Pancreas (tissue), 10 donors: ENCODE results near the gene ERVMER34-1. TPM values are rescaled to one million over a fixed set of nuclear protein-coding genes. Genes with fewer than 3 reads are reported as not detected.

Experiments
- ATAC-seq, 4 donors: fragments of 200-7000 bp; cut with Tn5 transposase; one replicate each; pipeline versions ENCODE4 v1.8.0 to v1.9.1; 2020; ENCODE audit warnings: mild to moderate bottlenecking in 4 of 4, moderate library complexity in 4 of 4
- DNase-seq, 6 donors: peaks; one replicate each; pipeline ENCODE4 v3.0.0-alpha.2; 2020
- FAIRE-seq: peaks from 2 replicates; lab custom pipeline; 2012; peaks lifted over from hg19 to GRCh38; lab: Jason Lieb, UNC
- H3K27ac ChIP-seq, 4 donors: fragments of 200-600 bp; sonication (generic); 1 replicate in 3 of 4; 2 replicates in 1 of 4; pipeline versions ENCODE4 v1.5.0 to v1.8.0; 2020
- H3K27me3 ChIP-seq, 4 donors: fragments of 200-600 bp; one replicate each; pipeline ENCODE4 v1.8.0; 2021
- H3K36me3 ChIP-seq, 3 donors: fragments of 200-600 bp; sonication (generic) in 1 of 3; one replicate each; pipeline versions ENCODE4 v1.5.0 to v1.8.0; 2020 to 2021
- H3K4me1 ChIP-seq, 3 donors: fragments of 200-600 bp; one replicate each; pipeline ENCODE4 v1.8.0; 2021
- H3K4me3 ChIP-seq, 4 donors: fragments of 200-600 bp; sonication (generic) in 2 of 4; one replicate each; pipeline versions ENCODE4 v1.5.0 to v1.8.0; 2020 to 2021
- H3K9me3 ChIP-seq, 4 donors: fragments of 200-600 bp; one replicate each; pipeline ENCODE4 v1.8.0; 2021
- CTCF ChIP-seq, 4 donors: fragments of 200-600 bp; sonication (generic) in 3 of 4; IDR thresholded peaks; one replicate each; pipeline versions ENCODE4 v1.5.0 to v1.8.0; 2021; ENCODE audit warnings: antibody characterized with exemption in 4 of 4
- WGBS, 2 donors: extraction: QIAGEN DNeasy Blood & Tissue Kit; methylation state at CpG; one replicate each; pipeline ENCODE4 v1.1.7; 2013; 5-methylcytosine and 5-hydroxymethylcytosine counted together
- intact Hi-C, 3 donors: fragments of 100-400 bp; cut with DNase I; formaldehyde crosslinking; loops; one replicate each; pipeline versions ENCODE4 v1.11.1 to v1.14.2; 2022
- polyA plus RNA-seq, 2 donors: library from polyadenylated mRNA; stranded (reverse); fragments of 200-250 nt; gene quantifications; one replicate each; pipeline ENCODE4 v1.2.3, GENCODE V29; 2013
- total RNA-seq, 6 donors: library from RNA; stranded (reverse); fragmentation: NEBNext Ultra II Directional in 4 of 6; extraction: Animal tissue kit (Norgen Biotek cat#: 25700) in 4 of 6; gene quantifications; one replicate each; pipeline versions ENCODE4 v1.2.1 to v1.2.4, GENCODE V29; 2021 to 2023
- donor health status: healthy with polysubstance abuse.
- donor health status: DM: no; HTN: no; CAD: no; lungs with moderate emphysema.
- donor health status: DM: no; HTN: no; CAD: no.
- donor health status: control.
- donor health status: control.
- donor health status: Bipolar disorder and iron deficiency.
- donor health status: DM: yes; HTN: yes; CAD: no.
- donor health status: DM: no; HTN: no; CAD: no.
- donor health status: DM: no; HTN: no; CAD: no.
- donor health status: DM: yes; HTN: yes; CAD: no.

ERVMER34-1 gene
- total and polyA plus RNA-seq, 8 donors: 0.14 to 1.7 (median 0.29) TPM

GRCh38 chr4:52711834-52712250 is 39.4 kb downstream of the ERVMER34-1 start:
- intact Hi-C loops: no loop called here
- H3K9me3 ChIP-seq: no peaks in the 10 kb centered on the region

GRCh38 chr4:52711272-52711671 is 40.0 kb downstream of the ERVMER34-1 start:
- no peak for TF ChIP-seq CTCF (IDR thresholded peaks at IDR 0.05)
- Histone ChIP-seq H3K27me3 (no peaks in the 10 kb centered on the region), H3K4me1 (peaks cover 10 to 22% (median 18%) of the 10 kb centered on the region in 3 donors), H3K36me3 (peaks cover 0 to 11% (median 9%) of the 10 kb centered on the region in 3 donors), H3K9me3 (no peaks in the 10 kb centered on the region), H3K4me3 (no peak overlapping the region), H3K27ac (no peak overlapping the region)
- 49 to 53% methylated on average over 1 of the region's 1 CpG for WGBS, 2 donors
- intact Hi-C loops: no loop called here
- DNase-seq (no peak), ATAC-seq (no peak), FAIRE-seq (no peak)

More at GRCh38 chr4:52711834-52712250, 39.4 kb downstream of the ERVMER34-1 start:
- Histone ChIP-seq H3K27ac (peak overlapping the region in 1 of 4 donors; percentile 100), H3K27me3 (no peaks in the 10 kb centered on the region), H3K4me1 (peaks cover 10 to 22% (median 18%) of the 10 kb centered on the region in 3 donors), H3K36me3 (peaks cover 0 to 11% (median 11%) of the 10 kb centered on the region in 3 donors), H3K4me3 (peak overlapping the region in 2 of 4 donors; percentile 63 to 89)
- DNase-seq (no peak), FAIRE-seq (no peak), ATAC-seq (peak in 1 of 4 donors; percentile 0)
- no peak for TF ChIP-seq CTCF (IDR thresholded peaks at IDR 0.05)
- WGBS, 2 donors: 14 to 17% methylated on average over 15 of the region's 15 CpGs

GRCh38 chr4:52709155-52709554 is 42.1 kb downstream of the ERVMER34-1 start:
- Histone ChIP-seq H3K36me3 (no peaks in the 10 kb centered on the region), H3K4me1 (peaks cover 10 to 12% (median 10%) of the 10 kb centered on the region in 3 donors), H3K27me3 (no peaks in the 10 kb centered on the region), H3K4me3 (no peak overlapping the region), H3K27ac (no peak overlapping the region), H3K9me3 (no peaks in the 10 kb centered on the region)
- FAIRE-seq (no peak), DNase-seq (no peak), ATAC-seq (no peak)
- TF ChIP-seq CTCF (IDR thresholded peaks at IDR 0.05): no peak
- intact Hi-C loops: no loop called here

- DNase-seq (no peak), ATAC-seq (no peak), FAIRE-seq (no peak)
- Histone ChIP-seq H3K27ac (no peak overlapping the region), H3K4me1 (no peaks in the 10 kb centered on the region), H3K27me3 (no peaks in the 10 kb centered on the region), H3K36me3 (no peaks in the 10 kb centered on the region), H3K4me3 (no peak overlapping the region), H3K9me3 (no peaks in the 10 kb centered on the region)
- no peak for TF ChIP-seq CTCF (IDR thresholded peaks at IDR 0.05)
- 43 to 48% methylated on average over 3 of the region's 3 CpGs for WGBS, 2 donors
- intact Hi-C loops: no loop called here
These were observed 46.6 kb downstream of the ERVMER34-1 start for GRCh38 chr4:52704661-52705060.

- Histone ChIP-seq H3K36me3 (no peaks in the 10 kb centered on the region), H3K9me3 (no peaks in the 10 kb centered on the region), H3K4me3 (no peak overlapping the region), H3K27ac (no peak overlapping the region), H3K4me1 (no peaks in the 10 kb centered on the region), H3K27me3 (no peaks in the 10 kb centered on the region)
- FAIRE-seq (no peak), DNase-seq (no peak), ATAC-seq (no peak)
- WGBS, 2 donors: 26% methylated on average over 1 of the region's 1 CpG
- TF ChIP-seq CTCF (IDR thresholded peaks at IDR 0.05): no peak
- intact Hi-C loops: no loop called here
These were observed 47.1 kb downstream of the ERVMER34-1 start for GRCh38 chr4:52704133-52704532.
